Measurements from ENCODE around the gene LRRFIP1.
"Not testable (repeated sequence)": the region's sequence is repeated elsewhere in the genome, so short reads cannot be mapped to it uniquely, and the experiment has no call there.

The LRRFIP1 gene

DNA sequence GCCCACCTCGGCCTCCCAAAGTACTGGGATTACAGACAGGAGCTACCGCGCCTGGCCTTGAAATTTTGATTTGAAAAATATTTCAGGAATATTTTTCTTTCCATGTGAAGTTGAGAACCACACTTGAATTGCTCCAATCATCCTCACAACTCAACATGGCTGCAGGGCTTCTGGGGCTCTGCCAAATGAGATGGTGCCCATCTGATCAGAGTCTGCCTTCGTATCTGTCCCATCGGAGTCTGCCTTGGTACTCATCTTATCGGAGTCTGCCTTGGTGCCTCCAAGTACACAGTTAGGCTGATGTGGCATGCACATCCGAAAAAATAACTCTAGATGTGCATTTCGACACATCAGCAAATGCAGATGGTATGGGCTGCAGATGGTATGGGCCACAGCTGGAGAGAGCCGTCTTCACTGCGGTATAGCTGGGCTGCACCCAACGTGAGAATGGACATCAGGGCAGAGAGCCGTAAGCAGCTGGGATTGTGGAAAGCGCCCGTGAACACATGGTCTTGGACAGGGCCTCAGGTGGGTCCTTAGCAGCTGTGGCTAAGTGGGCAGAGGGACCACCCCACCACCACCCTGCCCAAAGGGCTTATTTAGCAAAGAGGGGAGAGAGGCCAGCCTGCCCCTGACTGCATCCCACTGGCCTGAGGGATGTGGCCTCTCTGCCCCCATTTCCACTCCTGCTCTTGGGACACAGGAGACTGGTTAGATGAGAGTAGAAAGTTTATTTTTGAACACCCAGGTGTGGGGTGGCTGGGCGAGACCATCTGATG is 119.1 kb downstream of the LRRFIP1 start:
- DNase-seq (ENCODE audit: low spot score) = no peak

DNA sequence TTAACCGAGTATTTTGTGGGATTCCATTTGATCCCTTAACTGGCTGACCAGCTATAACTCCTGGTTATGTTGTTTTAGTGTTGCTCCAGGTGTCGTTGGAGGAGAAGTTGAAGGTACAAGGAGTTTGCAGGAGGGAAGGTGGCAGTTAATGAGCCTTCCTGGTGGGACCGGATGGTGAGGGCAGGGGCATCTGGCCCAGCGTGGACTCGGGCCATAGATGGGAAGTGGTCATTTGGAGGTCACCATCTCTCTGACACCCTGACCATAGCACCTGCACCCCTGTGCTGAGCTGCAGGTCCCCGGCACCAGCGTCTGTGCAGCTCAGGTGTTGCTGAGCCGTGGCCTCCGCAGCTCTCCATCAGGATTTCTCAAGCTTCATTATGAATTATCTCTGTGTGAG is 119.8 kb downstream of the LRRFIP1 start:
- DNase-seq (ENCODE audit: low spot score) = no peak

DNA sequence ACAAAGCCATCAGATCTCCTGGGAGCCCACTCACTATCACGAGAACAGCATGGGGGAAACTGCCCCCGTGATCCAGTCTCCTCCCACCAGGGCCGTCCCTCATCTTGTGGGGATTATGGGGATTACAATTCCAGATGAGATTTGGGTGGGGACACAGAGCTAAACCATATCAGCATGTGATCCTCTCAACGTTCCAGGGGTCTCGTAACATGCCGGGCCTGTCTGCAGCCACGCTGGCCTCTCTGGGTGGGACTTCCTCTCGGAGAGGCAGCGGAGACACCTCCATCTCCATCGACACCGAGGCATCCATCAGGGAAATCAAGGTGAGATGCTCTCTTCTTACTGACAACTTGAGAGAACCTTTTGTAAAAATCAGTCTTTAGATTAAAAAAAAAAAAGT is 121.6 kb downstream of the LRRFIP1 start:
- no peak for DNase-seq (ENCODE audit: low spot score)

DNA sequence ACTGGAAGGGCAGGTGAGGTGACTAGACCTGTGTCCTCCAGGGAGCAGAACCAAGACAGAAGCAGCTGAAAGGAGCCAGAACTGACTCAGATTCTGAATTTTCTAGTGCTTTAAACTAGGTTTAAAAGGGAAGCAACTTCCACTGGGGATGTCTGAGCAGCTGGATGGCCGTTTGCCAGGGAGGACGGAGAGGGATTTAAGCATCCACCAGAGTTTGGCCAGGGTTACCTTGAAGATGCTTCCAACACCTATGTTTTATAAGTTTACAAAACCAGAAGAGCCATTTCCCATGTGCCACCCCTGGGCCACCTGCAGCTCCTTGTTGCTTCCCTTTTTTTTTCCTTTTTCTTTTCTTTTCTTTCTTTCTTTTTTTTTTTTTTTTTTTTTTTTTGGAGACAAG is 122.6 kb downstream of the LRRFIP1 start:
- DNase-seq (ENCODE audit: low spot score) = no peak

DNA sequence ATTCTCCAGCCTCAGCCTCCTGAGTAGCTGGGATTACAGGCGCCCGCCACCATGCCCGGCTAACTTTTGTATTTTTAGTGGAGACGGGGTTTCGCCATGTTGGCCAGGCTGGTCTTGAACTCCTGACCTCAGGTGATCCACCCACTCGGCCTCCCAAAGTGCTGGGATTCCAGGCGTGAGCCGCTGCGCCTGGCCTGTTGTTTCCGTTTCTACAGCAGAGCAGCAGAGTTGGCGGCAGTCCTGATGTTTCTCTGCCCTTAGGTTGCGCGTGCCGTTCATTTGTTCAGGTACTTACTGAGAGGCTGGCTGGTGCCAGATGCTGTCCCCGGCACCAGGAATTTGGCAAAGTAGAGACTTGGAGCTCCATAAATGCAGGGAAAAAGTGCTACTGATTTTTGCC is 123.1 kb downstream of the LRRFIP1 start:
- not testable (repeated sequence) for DNase-seq (ENCODE audit: low spot score)

DNA sequence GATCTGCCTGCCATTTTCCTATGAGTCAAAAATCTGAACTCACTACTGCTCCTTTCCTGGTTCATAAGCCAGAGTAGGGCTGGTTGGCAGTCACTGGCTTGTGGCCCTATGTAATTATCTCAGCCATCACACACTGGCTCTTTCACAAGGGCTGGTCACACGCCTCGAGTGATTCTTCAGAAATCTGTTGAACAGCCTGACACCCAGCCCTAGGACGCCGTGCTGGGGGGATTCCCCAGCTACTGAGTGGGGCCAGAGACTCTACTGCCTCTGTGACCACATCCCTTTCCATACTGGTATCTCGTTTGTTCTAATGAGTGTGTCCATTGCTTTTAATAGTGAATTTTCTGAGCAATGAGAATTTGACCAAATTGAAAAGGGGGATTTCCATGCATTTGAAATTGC is 125.4 kb downstream of the LRRFIP1 start:
- DNase-seq (ENCODE audit: low spot score) = no peak

DNA sequence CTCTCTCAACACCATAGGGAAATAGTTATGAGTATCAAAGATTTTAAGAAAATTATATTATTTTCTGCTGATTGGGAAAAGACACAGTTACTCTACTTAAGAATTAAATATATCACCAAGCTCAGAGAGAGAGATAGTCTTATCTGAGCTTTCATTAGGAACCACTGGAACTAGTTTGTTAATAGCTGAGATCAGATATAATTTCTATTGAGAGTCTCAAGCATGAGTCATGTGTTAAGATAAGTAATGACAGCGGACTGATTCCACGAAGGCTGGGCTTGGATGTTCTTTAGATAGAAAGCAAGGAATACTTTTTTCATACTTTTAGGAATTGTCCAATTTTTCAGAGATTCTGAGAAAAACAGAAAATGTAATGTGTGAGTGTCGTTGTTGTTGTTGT is 126.8 kb downstream of the LRRFIP1 start:
- no peak for DNase-seq (ENCODE audit: low spot score)

DNA sequence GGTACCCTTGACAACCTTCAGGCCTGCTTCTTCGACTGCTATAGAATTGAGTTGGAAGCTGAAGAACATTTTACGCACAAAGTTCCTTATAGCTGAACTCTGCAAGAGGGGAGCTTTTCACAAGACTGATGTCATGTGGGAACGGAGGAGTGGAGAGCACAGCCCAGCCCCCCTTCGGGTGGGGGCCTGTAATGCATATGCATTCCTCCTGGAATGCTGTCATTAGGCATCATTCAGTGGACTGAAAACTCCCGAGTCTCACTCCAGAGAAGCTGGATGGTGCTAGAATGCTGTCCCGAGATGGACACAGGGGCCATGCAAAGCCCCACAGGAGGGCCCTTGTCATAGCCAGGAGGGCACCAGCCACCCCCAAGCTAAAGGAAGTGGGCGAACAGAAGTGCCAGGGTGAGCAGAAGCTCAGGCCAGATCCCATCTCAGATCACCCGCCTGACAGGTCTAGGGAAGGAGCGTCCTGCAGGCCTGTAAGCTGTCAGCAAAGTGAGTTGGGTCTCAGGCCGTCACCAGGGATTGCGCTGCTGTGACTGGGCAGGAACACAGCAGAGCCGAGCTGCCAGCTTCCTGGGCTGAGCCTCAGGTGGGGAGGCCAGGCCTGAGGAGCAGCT is 127.3 kb downstream of the LRRFIP1 start:
- DNase-seq (ENCODE audit: low spot score) = no peak

DNA sequence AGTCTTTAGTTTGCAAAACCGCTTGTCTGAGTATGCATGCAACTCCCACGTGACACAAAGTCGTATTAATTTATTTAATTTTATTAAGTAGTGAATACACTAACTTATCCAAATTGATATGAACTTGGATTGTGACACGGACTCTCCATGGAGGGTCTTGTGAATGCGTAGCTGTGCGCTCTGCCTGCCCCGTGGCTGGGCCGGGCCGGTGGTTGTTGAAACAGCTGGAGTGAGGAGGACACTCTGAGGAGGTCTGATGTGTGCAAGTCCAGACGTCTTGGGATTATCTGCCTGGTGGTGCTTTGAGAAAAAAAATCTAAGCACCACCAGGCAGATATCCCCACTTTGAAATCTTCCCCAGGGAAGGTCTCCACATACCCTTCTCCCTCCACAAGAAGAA is 130.2 kb downstream of the LRRFIP1 start:
- no peak for DNase-seq (ENCODE audit: low spot score)

DNA sequence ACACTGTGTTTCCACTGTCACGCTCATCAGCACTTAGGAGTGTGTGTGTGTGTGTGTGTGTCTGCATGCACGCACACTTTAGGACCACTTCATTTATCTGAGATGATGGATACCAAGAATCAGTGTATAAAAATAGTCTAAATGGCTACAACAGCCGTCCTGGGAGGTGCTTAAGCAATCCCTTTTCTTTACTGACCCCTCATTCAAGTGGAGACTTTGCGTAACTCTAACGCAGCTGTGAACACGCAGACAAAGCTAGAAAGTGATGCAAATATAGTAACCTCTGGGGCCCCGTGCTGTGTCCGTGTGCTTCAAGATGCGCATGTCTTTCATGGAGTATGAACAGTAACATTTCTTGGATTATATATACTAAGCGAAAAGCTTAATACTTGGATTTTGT is 130.8 kb downstream of the LRRFIP1 start:
- no peak for DNase-seq (ENCODE audit: low spot score)

DNA sequence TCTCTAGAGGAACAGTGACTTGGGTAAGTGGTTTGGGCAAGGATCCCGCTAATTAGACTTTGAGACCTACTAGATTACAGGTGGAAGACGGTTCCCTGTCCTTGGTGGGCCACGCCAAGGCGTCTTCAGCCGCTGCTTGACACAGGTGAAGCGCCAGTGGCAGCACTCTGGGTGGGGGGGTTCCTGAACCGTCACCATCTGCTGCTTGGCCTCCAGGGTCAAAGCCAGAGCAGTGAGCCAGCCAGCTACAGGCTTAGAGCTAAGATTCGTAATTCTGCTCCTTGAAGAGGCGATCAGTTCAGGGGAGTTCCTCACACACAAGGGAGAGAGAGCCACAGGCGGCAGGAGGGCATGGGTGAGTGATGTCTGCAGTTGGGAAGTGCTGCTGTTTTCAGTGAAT is 131.8 kb downstream of the LRRFIP1 start:
- DNase-seq (ENCODE audit: low spot score) = no peak

DNA sequence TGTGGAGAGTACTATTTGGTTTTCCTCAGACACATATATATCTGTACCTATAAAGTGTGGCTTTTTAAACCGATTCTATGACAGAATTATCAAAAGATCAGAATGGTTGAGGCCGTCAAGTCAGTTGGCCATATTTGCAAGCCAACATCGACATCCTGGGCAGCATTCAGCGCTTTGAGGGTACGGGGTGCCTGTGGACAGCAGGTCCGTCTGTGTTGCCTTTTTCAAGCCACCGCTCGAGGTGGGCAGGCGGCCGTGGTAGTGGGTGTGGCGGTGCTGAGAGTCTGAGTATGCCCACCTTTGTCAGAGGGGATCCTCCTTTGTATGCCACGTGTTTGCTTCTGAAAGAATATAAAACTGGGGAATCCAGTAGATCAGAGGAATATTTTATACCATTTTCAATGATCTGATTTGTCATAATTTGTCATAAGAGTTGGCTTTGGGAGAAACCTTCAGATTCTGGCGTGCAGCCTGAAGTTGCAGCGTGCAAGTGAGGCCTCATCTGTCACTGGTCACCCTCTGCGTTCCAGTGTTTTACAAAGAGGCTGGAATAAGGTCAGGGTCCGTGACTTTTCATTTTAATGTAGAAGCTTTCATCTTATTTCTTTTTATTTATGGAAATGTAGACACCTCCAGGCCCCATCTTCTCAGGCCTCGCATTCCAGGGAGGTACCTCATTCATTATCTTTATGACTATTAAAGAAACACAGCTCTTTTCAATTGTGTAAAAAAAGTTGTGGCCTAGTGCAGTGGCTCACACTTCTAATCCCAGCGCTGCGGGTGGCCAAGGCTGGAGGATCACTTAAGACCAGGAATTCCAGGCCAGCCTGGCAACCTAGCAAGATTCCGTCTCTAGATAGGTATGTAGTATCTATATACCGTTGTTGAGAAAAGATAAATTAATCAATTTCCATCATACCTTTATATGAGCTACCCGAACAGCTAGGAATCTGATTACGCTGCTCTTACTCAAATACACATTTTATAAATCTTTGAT is 133.4 kb downstream of the LRRFIP1 start:
- no peak for DNase-seq (ENCODE audit: low spot score)

DNA sequence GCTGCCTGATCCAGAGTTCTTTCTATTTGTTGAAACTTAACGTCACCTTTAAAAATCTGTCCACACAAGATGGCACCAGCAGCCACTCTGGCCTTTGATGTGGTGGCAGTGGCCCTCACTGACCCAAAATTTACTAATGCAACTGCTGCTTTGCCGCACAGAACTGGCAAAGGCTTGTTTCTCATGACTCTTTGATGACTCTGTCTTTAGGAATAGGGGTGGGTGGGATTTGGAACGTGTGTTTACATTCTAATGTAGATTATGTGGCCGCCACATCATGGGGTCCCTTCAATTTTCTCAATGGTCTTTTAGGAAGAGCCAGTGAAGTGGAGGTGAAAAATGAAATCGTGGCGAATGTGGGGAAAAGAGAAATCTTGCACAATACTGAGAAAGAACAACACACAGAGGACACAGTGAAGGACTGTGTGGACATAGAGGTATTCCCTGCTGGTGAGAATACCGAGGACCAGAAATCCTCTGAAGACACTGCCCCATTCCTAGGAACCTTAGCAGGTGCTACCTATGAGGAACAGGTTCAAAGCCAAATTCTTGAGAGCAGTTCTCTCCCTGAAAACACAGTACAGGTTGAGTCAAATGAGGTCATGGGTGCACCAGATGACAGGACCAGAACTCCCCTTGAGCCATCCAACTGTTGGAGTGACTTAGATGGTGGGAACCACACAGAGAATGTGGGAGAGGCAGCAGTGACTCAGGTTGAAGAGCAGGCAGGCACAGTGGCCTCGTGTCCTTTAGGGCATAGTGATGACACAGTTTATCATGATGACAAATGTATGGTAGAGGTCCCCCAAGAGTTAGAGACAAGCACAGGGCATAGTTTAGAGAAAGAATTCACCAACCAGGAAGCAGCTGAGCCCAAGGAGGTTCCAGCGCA is 135.2 kb downstream of the LRRFIP1 start:
- not testable (repeated sequence) for DNase-seq (ENCODE audit: low spot score)

DNA sequence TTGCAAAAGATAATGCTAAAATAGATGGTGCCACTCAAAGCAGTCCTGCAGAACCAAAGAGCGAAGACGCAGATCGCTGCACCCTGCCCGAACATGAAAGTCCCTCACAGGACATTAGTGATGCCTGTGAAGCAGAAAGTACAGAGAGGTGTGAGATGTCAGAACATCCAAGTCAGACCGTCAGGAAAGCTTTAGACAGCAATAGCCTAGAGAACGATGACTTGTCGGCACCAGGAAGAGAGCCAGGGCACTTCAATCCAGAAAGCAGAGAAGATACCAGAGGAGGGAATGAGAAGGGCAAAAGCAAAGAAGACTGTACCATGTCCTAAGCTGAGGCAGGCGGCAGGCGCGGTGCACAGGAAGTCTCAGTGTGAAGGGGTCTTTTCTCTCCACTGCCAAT is 136.4 kb downstream of the LRRFIP1 start:
- no peak for DNase-seq (ENCODE audit: low spot score)

DNA sequence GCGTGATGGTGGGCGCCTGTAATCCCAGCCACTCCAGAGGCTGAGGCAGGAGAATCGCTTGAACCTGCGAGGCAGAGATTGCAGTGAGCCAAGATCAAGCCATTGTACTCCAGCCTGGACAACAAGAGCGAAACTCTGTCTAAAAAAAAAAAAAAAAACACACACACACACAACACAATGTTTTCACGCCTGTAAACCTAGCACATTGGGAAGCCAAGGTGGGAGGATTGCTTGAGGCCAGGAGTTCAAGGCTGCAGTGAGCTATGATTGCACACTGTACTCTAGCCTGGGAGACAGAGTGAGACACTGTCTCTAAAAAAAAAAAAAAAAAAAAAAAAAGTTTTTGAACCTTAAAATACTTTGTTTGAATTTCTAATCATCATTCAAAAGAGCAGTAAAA is 137.7 kb downstream of the LRRFIP1 start:
- not testable (repeated sequence) for DNase-seq (ENCODE audit: low spot score)

DNA sequence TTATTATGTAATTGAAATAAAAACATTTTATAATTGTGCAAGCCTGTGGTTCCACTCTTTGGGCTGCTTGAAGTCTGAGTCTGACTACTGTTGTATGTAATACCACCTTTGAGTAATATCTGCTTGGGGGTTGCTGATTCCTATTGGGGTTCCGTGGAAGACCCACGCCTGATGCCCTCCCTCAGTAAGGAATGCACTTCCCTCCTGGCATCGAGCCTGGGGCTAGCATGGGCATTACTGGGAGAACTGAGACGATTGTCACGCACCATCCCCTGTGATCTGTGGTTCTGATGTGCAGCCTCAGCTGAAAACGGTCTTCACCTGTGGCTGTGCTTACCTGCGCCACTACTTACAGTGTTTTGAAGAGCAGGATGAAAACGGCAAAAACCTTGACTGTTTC is 138.5 kb downstream of the LRRFIP1 start:
- DNase-seq (ENCODE audit: low spot score) = peak; percentile 40

DNA sequence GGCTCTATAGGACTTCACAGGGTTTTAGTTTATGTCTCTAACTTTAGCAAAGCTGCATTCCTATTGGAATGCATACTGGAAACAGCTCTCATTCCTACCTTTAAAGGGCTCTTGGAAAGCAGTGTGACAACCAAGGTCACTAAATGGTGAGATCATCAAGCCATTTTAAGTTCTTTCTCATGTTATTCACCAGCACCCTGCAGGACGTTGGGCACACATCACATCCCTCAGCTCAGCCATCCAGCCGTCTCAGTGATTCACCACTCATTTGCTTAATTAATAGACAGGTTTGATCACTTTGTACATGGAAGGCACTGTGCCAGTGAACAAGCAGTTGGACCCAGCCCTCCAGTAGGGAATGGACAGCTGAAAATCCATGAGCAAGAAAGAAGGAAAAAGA is 139.0 kb downstream of the LRRFIP1 start:
- DNase-seq (ENCODE audit: low spot score) = peak; percentile 81

DNA sequence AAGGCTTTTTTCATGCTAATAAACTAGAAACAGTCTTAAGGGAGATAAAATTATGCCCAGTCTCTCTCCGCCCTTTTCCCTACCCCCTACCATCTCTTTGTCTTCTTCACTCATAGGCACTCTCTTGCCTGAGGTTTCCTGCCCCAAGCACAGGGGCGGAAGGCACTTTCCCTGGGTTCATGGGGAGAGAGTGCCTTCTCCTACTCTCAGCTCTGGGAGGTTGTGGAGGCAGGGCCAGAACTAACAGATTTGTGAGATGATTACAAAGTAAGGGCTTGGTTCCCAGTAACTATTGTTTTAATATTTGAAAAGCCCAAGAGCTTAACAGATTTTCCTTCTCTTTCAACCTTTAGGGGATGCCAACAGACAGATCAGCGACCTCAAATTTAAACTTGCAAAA is 145.1 kb downstream of the LRRFIP1 start:
- no peak for DNase-seq (ENCODE audit: low spot score)

DNA sequence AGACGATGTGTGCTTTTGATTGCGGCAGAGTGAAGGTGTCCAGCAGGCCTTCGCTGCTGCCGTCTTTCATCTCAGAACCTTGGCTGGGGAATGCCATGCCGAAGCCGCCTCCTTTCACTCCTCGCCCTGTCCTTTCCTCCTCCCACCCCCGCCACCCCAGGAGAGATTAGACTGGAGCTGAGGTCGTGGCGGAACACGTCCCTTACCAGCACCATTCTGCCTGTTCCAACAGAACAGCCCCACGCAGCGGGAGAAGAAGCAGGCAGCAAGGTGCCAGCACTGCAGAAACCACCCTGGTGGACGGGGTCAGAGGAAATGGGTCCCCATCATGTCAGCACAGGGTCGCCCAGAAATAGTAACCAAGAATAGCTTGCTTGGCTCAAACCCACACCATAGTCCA is 146.4 kb downstream of the LRRFIP1 start:
- no peak for DNase-seq (ENCODE audit: low spot score)

DNA sequence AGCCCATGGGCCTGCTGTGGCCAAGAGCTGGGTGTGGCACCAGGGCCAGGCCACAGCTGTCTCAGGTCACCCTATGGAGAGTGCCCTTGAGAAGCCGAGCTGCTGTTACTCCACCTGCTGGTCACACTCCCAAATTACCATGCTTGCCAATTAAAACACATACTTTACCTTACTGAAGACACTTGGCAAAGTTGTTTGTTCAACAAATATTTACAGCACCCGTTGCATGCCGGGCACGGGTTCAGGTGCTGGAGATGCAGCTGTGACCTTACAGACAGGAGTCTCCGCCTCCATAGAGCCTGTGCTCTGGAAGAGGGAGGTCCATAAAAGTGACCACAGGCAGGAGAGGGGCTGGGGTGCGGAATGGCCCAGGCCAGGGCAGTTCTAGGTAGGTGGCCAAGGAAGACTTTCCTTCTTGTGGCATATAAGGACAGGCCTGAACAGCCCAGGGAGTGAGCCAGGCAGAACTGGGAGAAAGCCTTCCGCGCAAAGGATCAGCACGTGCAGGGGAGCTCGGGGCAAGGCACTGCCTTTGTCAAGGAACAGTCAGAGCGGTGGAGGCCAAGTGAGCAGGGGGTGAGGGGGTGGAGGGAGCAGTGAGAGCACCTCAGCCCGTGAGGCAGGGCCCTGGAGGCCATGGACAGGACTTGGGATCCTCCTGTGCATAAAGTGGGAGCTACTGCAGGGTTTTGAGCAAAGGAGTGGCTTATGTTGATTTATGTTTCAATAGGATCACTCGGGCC is 147.6 kb downstream of the LRRFIP1 start:
- DNase-seq (ENCODE audit: low spot score) = peak; percentile 58

DNA sequence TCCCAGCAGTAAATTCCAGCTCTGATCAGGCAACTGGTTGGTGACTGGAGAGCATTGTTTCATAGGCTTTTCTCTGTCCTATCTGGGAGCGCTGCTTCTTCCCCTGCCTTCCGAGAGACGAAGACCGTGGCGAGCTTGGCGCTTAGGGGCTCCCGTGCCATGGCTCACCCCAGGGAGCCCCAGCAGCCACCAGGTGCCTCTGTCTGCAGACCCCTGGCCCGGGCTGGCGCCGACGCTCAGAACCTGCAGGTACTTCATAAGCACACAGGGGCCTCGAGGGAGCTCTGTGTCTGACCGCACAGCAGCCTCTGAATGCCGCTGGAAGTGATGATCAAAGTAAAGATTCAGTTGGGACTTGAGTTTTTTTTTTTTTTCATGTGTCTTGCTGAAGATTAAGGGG is 152.1 kb downstream of the LRRFIP1 start:
- no peak for DNase-seq (ENCODE audit: low spot score)

Measured in kidney tubule cell (primary cell).